Gastrocnemius medialis (tissue), 4 donors: ENCODE results near the gene DCBLD1.

Experiments
- CTCF ChIP-seq, 5 experiments: fragments of 450-650 bp in 3 of 5; fragments of 200-600 bp in 2 of 5; sonication (generic) in 2 of 5; IDR thresholded peaks in 4 of 5; conservative IDR thresholded peaks in 1 of 5; 1 replicate in 4 of 5; 2 replicates in 1 of 5; pipeline ENCODE4 v1.5.1; 2016 to 2019; ENCODE audit warnings: antibody characterized with exemption in 5 of 5, mild to moderate bottlenecking in 3 of 5, moderate library complexity in 3 of 5
- POLR2A ChIP-seq, 2 donors: fragments of 450-650 bp; IDR thresholded peaks; one replicate each; pipeline ENCODE4 v1.6.1; 2017; ENCODE audit warnings: antibody characterized with exemption in 2 of 2, mild to moderate bottlenecking in 2 of 2, moderate library complexity in 2 of 2

GRCh38 chr6:117444600-117444999, 37.9 kb upstream of the DCBLD1 start:
- TF ChIP-seq CTCF (IDR thresholded peaks at IDR 0.05 in 4 of 5, conservative IDR thresholded peaks at IDR 0.05 in 1 of 5), result no peak
- TF ChIP-seq POLR2A (IDR thresholded peaks at IDR 0.05), result no peak
